Large intestine (tissue), 3 donors: ENCODE measurements around the gene MADCAM1. TPM values are rescaled to one million over a fixed set of nuclear protein-coding genes. Genes with fewer than 3 reads are reported as not detected.

Experiments
- DNase-seq, 2 donors: peaks; one replicate each; pipeline versions ENCODE4 v3.0.0 to v3.0.0-alpha.2; 2013
- H3K27ac ChIP-seq: one replicate; pipeline ENCODE4 v1.5.1; 2013; ENCODE audit warnings: low read length
- H3K27me3 ChIP-seq: 2 replicates; pipeline ENCODE4 v1.6.1; 2013; ENCODE audit warnings: low read length; ENCODE audit not compliant: control insufficient read depth, insufficient read depth
- H3K36me3 ChIP-seq: 2 replicates; pipeline ENCODE4 v1.6.1; 2013; ENCODE audit warnings: low read length; ENCODE audit not compliant: control insufficient read depth, insufficient read depth
- H3K4me1 ChIP-seq: one replicate; pipeline ENCODE4 v1.6.1; 2013; ENCODE audit warnings: low read length; ENCODE audit not compliant: control insufficient read depth, insufficient read depth
- H3K4me3 ChIP-seq: one replicate; pipeline ENCODE4 v1.5.1; 2013; ENCODE audit warnings: low read length
- H3K9me3 ChIP-seq: one replicate; pipeline ENCODE4 v1.6.1; 2013; ENCODE audit warnings: mild to moderate bottlenecking, low read depth, low read length, moderate library complexity; ENCODE audit not compliant: control insufficient read depth
- WGBS: methylation state at CpG from one replicate; pipeline ENCODE4 v1.1.5; 2013; ENCODE audit warnings: low lambda C conversion rate; ENCODE audit not compliant: insufficient coverage; 5-methylcytosine and 5-hydroxymethylcytosine counted together
- polyA plus RNA-seq: library from polyadenylated mRNA; unstranded; fragments of 120-200 nt; gene quantifications from one replicate; pipeline ENCODE4 v1.2.1, GENCODE V29; 2013

Gene MADCAM1
- polyA plus RNA-seq, 1 donor: 10.7 TPM

DNA sequence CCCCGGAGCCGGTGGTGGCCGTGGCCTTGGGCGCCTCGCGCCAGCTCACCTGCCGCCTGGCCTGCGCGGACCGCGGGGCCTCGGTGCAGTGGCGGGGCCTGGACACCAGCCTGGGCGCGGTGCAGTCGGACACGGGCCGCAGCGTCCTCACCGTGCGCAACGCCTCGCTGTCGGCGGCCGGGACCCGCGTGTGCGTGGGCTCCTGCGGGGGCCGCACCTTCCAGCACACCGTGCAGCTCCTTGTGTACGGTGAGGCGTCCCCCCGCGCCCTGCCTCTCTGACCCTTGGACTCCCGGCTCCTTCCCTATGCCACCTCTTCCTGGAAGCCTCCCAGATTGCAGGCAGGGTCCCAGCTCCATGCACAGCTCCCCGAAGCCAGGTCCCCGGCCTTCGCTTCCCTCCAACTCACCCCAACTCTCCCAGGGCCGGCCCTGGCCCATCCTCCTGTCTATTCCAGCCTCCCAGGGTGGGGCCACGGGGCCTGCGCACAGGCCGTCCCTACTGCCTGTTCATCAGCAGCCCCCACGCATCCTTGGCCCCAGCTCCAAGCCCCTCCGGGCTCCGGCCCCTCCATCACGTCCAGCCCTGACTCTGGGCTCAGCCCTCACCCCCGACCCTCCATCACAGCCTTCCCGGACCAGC is 1.7 kb downstream of the MADCAM1 start:
- H3K27ac ChIP-seq: no peak overlapping the region
- no peak overlapping the region for H3K4me3 ChIP-seq
- no CpG with 5 or more reads among the region's 50 CpGs for WGBS
- peaks cover 17% of the 10 kb centered on the region for H3K9me3 ChIP-seq
- peaks cover 49% of the 10 kb centered on the region for H3K27me3 ChIP-seq
- no peaks in the 10 kb centered on the region for H3K36me3 ChIP-seq
- H3K4me1 ChIP-seq: peaks cover 3% of the 10 kb centered on the region
- no peak for DNase-seq

DNA sequence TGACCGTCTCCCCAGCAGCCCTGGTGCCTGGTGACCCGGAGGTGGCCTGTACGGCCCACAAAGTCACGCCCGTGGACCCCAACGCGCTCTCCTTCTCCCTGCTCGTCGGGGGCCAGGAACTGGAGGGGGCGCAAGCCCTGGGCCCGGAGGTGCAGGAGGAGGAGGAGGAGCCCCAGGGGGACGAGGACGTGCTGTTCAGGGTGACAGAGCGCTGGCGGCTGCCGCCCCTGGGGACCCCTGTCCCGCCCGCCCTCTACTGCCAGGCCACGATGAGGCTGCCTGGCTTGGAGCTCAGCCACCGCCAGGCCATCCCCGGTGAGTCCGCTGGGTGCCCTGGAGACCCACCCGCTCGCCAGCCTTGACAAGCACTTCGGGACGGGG is 2.2 kb downstream of the MADCAM1 start:
- peaks cover 49% of the 10 kb centered on the region for H3K27me3 ChIP-seq

DNA sequence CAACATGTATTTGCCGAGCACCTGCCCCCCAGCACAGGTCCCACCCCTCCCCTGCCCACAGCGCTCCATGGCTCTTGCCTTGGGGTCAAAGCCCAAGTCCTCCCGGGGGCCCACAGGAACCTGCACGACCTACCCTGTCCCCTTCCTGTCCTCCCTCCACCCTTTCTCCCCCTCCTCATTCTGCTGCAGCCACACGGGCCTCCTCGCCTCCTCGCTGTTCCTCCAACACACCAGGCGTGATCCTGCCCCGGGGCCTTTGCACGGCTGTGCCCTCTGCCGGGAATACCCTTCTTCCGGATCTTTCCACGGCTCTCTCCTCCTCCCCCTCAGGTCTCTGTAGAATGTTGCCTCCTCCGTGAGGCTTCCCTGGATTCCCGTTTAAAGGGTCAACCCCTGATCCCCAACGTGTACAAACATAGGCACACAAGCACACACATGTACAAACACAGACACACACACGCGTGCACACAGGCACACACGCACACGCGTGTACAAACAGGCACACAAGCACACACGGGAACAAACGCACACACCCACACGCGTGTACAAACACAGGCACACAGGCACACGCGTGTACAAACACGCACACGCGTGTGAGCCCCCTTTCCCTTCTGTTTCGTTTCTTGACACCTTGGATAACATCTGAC is 2.8 kb downstream of the MADCAM1 start:
- WGBS: 75% methylated on average over 4 of the region's 31 CpGs
- peaks cover 47% of the 10 kb centered on the region for H3K27me3 ChIP-seq
- H3K4me1 ChIP-seq: peaks cover 3% of the 10 kb centered on the region

More for the DNA sequence above, 2.2 kb downstream of the MADCAM1 start:
- DNase-seq: no peak
- no peaks in the 10 kb centered on the region for H3K36me3 ChIP-seq
- H3K4me3 ChIP-seq: no peak overlapping the region
- no peak overlapping the region for H3K27ac ChIP-seq
- H3K9me3 ChIP-seq: peaks cover 17% of the 10 kb centered on the region
- peaks cover 3% of the 10 kb centered on the region for H3K4me1 ChIP-seq
- no CpG with 5 or more reads among the region's 26 CpGs for WGBS

DNA sequence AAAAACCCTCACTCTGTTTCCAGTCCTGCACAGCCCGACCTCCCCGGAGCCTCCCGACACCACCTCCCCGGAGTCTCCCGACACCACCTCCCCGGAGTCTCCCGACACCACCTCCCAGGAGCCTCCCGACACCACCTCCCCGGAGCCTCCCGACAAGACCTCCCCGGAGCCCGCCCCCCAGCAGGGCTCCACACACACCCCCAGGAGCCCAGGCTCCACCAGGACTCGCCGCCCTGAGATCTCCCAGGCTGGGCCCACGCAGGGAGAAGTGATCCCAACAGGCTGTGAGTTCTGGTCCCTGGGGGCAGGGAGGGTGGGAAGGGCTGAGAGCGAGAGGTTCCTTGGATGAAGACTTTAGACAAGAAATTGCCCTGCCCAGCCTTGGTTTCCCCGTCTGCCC is 5.4 kb downstream of the MADCAM1 start:
- Histone ChIP-seq H3K27ac (no peak overlapping the region), H3K4me3 (no peak overlapping the region), H3K27me3 (peaks cover 30% of the 10 kb centered on the region), H3K4me1 (peaks cover 3% of the 10 kb centered on the region), H3K9me3 (peaks cover 7% of the 10 kb centered on the region), H3K36me3 (no peaks in the 10 kb centered on the region)
- no CpG with 5 or more reads among the region's 17 CpGs for WGBS
- DNase-seq: no peak

More for the DNA sequence above, 2.8 kb downstream of the MADCAM1 start:
- DNase-seq: no peak
- Histone ChIP-seq H3K4me3 (no peak overlapping the region), H3K36me3 (no peaks in the 10 kb centered on the region), H3K27ac (no peak overlapping the region), H3K9me3 (peaks cover 17% of the 10 kb centered on the region)

DNA sequence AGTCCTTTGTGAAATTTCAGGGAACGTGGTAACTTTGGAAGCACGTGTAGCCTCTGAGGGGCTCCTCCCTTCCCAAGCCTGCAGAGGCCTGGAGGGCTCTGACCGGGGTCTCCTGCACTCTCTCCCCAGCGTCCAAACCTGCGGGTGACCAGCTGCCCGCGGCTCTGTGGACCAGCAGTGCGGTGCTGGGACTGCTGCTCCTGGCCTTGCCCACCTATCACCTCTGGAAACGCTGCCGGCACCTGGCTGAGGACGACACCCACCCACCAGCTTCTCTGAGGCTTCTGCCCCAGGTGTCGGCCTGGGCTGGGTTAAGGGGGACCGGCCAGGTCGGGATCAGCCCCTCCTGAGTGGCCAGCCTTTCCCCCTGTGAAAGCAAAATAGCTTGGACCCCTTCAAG is 8.3 kb downstream of the MADCAM1 start:
- DNase-seq: no peak
- WGBS: 60% methylated on average over 1 of the region's 14 CpGs

DNA sequence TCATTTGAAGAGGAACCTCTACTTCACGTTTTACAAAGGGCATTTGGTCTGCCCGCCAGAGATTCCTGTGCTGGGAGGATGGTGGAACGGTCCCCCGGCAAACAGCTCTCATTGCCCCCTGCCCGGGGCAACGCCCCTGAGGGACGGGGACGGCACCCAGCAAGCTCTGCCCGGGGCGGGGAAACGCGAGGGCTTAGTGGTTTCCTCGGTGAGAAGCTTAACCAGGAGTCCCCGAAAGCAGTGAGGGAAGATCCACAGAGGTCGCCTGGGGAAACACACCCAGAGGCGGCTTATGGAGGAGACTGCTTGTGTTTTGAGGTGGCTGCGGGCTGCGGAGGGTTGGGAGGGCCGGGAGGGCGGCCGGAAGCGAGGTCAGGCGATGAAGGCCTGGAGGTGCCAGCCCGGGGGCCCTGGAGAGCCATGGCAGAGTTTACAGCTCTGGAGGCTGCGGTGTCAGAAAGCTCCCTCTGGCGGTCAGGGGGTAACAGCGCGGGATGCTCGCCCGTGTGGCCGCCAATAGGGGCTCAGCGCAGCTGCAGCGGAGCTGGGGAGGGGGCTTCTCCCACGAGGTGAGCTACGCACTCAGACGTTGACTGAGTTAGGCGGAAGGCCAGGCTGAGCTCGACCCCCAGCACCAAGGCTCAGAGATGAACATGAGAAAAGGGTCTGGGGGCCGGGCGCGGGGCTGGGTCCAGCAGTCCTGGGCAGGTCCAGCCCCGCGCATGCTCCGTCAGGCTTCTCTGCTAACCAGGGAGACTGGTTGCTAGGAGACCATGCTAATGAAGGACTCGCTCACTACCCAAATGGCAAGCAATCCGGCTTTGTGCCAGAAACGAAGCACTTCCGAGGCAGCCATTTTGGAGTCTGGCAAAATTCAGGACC is 10.4 kb downstream of the MADCAM1 start:
- Histone ChIP-seq H3K27ac (peak overlapping the region; percentile 91), H3K4me1 (peaks cover 28% of the 10 kb centered on the region), H3K9me3 (peaks cover 2% of the 10 kb centered on the region), H3K27me3 (peaks cover 2% of the 10 kb centered on the region), H3K4me3 (peak overlapping the region; percentile 99), H3K36me3 (peaks cover 8% of the 10 kb centered on the region)
- no CpG with 5 or more reads among the region's 48 CpGs for WGBS
- DNase-seq: peak; percentile 99 to 100

More for the DNA sequence above, 8.3 kb downstream of the MADCAM1 start:
- Histone ChIP-seq H3K27me3 (peaks cover 8% of the 10 kb centered on the region), H3K36me3 (peaks cover 8% of the 10 kb centered on the region), H3K4me1 (peaks cover 13% of the 10 kb centered on the region), H3K4me3 (no peak overlapping the region), H3K27ac (no peak overlapping the region), H3K9me3 (peaks cover 2% of the 10 kb centered on the region)

DNA sequence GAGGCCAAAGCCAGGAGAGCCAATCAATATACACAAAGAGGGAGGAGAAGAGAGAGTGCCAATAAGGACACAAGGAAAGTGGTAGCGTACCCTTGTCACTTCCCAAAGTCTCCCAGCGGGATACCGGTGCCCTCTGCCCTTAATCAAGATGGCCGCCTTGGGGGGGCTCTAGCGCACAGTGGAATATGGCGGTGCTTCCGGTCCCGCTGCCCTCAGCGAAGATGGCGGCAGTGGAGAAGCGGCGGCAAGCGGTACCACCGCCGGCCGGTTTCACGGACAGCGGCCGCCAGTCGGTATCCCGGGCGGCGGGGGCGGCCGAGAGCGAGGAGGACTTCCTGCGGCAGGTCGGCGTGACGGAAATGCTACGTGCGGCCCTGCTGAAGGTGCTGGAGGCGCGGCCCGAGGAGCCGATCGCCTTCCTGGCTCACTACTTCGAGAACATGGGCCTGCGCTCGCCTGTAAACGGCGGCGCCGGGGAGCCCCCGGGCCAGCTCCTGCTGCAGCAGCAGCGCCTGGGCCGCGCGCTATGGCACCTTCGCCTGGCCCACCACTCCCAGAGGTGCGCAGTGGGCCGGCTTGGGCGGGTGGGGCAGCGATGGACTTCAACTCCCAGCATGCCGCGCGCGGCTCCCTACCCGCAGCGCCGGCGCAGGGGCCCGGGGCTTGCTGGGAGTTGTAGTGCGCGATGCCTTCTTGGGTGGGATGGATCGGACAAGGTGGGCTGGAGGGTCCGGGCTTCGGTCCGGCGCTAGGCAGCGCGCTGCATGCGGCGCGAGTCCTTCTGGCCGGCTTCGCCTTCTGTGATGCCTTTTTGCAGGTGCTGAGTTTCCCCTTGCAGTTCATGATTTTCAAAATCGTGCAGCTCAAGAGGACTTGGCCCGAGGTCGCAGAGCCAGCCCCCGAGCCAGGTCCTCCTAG is 11.3 kb downstream of the MADCAM1 start, which contains the start of gene TPGS1:
Gene TPGS1, plus strand, starts transcription at position 212 of the 918 bp plus-strand sequence. Its CDS starts 10 bp downstream, at position 222.
- peak within 1 kb of the TSS; percentile 99 for H3K4me3 ChIP-seq
- no CpG with 5 or more reads among the region's 81 CpGs for WGBS
- peaks cover 34% of the 10 kb centered on the region for H3K4me1 ChIP-seq
- no peak for DNase-seq
- peaks cover 8% of the 10 kb centered on the region for H3K36me3 ChIP-seq
- H3K27me3 ChIP-seq: peaks cover 2% of the 10 kb centered on the region
- peaks cover 3% of the 10 kb centered on the region for H3K9me3 ChIP-seq
- peak within 1 kb of the TSS; percentile 91 for H3K27ac ChIP-seq

DNA sequence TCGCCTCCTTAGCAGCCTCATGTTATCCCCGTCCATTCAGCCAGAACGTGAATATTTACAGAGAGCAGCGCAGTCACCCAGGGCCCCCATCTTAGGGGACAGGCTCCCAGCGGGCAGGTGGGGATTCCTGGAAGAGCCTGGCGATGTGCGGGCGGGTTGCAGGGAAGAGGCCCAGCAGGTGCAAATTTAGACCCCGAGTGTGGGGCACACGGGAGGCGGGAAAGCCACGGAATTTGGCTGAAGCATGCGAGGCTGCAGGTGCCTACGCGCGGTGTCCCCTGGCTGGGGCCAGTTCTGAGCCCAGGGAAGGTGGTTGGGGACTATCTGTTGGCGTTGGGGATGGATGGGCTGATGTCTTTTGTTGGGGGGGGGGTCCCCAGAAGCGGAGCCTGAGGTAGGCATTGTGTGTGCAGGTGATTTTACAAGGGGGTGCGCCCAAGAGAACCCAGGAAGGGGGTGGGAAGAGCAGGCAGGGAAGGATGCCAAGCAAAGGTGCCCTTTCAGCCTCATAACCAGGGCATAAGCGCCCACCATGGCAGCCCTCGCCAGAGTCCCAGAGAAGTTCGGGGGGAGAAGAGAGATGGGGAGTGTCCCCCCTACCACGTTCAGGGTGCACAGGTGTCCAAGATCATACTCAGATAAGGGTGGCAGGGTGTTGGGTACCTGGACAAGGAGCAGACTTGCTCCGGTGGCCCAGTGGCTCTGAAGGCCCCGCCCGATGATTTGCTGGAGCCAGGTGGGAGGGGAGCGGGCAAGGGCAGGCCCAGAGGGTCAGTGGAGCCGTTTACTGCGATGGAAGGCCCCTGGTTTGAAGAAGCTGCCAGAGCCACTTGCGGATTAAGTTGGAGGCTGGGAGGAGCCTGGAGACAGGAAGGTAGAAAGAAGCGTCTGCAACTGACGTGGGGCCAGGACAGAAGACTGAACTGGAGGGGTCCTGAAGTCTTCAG is 12.2 kb downstream of the MADCAM1 start:
- no CpG with 5 or more reads among the region's 32 CpGs for WGBS
- no peak overlapping the region for H3K27ac ChIP-seq

DNA sequence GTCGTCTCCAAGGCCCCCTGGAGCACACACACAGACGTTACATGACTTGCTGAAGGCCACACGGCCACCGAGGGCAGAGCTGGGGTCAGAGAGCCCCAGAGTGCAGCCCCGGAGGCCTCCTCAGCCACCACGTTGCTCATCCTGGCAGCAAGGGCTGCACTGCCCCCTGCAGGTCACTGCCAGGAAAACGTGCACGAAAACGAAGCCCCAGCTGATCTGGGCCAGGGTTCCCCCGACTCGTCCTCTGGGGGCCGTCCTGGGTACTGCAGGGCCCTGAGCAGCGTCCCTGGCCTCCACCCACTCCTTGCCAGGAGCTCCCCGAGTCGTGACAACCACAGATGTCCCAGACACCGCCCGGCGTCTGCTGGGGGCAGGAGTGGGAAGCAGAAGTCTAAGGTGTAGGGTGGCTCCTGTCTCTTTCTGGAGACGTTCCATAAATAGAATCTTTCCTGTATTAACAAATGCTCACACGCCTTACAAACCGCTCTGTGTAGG is 14.4 kb downstream of the MADCAM1 start:
- H3K27ac ChIP-seq: peak overlapping the region; percentile 87
- peak; percentile 88 to 90 for DNase-seq
- peaks cover 8% of the 10 kb centered on the region for H3K36me3 ChIP-seq
- no CpG with 5 or more reads among the region's 21 CpGs for WGBS
- H3K4me3 ChIP-seq: peak overlapping the region; percentile 6
- peaks cover 6% of the 10 kb centered on the region for H3K9me3 ChIP-seq
- peaks cover 43% of the 10 kb centered on the region for H3K4me1 ChIP-seq
- H3K27me3 ChIP-seq: no peaks in the 10 kb centered on the region

More for the DNA sequence above, 12.2 kb downstream of the MADCAM1 start:
- Histone ChIP-seq H3K4me1 (peaks cover 43% of the 10 kb centered on the region), H3K9me3 (peaks cover 6% of the 10 kb centered on the region), H3K27me3 (no peaks in the 10 kb centered on the region), H3K36me3 (peaks cover 8% of the 10 kb centered on the region), H3K4me3 (peak overlapping the region; percentile 99)
- DNase-seq: no peak
